Activated CD4-positive, CD25-positive, alpha-beta regulatory T cell treated with anti-CD3 and anti-CD28 coated beads, Interleukin-2, amount 50 U/mL, for 24 hours (primary cell): ENCODE results near the gene DLG4.
"Not testable (repeated sequence)": the region's sequence is repeated elsewhere in the genome, so short reads cannot be mapped to it uniquely, and the experiment has no call there.

ENCODE experiments used
- ATAC-seq, 2 donors: fragments of 150-1000 bp; cut with Tn5 transposase; one replicate each; pipeline ENCODE4 v1.10.0; 2021; ENCODE audit warnings: mild to moderate bottlenecking in 1 of 2, moderate library complexity in 1 of 2

The DLG4 gene

GRCh38 chr17:7183433-7184090 is 36.1 kb downstream of the DLG4 start:
- no peak for ATAC-seq

- not testable (repeated sequence) for ATAC-seq
Observed at GRCh38 chr17:7182101-7182500, 37.5 kb downstream of the DLG4 start.

GRCh38 chr17:7179317-7180254 is 40.0 kb downstream of the DLG4 start, which contains the start of gene ASGR1:
Gene ASGR1 (minus strand): TSS chr17:7179370. CDS start chr17:7178563, 807 bp downstream.
- ATAC-seq, result no peak

- no peak for ATAC-seq
Observed at GRCh38 chr17:7178973-7179316, 40.7 kb downstream of the DLG4 start.

- no peak for ATAC-seq
Observed at GRCh38 chr17:7177954-7178477, 41.6 kb downstream of the DLG4 start.

- ATAC-seq, result peak; percentile 63 to 75
Observed at GRCh38 chr17:7177191-7177953, 42.3 kb downstream of the DLG4 start.

GRCh38 chr17:7176841-7177190 is 42.8 kb downstream of the DLG4 start:
- no peak for ATAC-seq

GRCh38 chr17:7176107-7176840 is 43.4 kb downstream of the DLG4 start:
- ATAC-seq, result no peak

- no peak for ATAC-seq
Observed at GRCh38 chr17:7175330-7175733, 44.3 kb downstream of the DLG4 start.

- ATAC-seq, result no peak
Observed at GRCh38 chr17:7174603-7175326, 44.9 kb downstream of the DLG4 start.

GRCh38 chr17:7173687-7174602 is 45.7 kb downstream of the DLG4 start:
- peak; percentile 59 to 61 for ATAC-seq

- ATAC-seq, result not testable (repeated sequence)
Observed at GRCh38 chr17:7172522-7173191, 47.0 kb downstream of the DLG4 start.

GRCh38 chr17:7169565-7169908 is 50.1 kb downstream of the DLG4 start:
- ATAC-seq, result not testable (repeated sequence)

- not testable (repeated sequence) for ATAC-seq
Observed at GRCh38 chr17:7168841-7169564, 50.6 kb downstream of the DLG4 start.

GRCh38 chr17:7167832-7168231 is 51.8 kb downstream of the DLG4 start:
- ATAC-seq, result no peak

GRCh38 chr17:7166873-7167272 is 52.8 kb downstream of the DLG4 start:
- ATAC-seq, result no peak

- ATAC-seq, result not testable (repeated sequence)
Observed at GRCh38 chr17:7159571-7159970, 60.1 kb downstream of the DLG4 start.

- not testable (repeated sequence) for ATAC-seq
Observed at GRCh38 chr17:7158424-7158823, 61.2 kb downstream of the DLG4 start.

- ATAC-seq, result no peak
Observed at GRCh38 chr17:7156342-7156940, 63.2 kb downstream of the DLG4 start.
